ENCODE data around the gene NTN4.

Gene NTN4

DNA sequence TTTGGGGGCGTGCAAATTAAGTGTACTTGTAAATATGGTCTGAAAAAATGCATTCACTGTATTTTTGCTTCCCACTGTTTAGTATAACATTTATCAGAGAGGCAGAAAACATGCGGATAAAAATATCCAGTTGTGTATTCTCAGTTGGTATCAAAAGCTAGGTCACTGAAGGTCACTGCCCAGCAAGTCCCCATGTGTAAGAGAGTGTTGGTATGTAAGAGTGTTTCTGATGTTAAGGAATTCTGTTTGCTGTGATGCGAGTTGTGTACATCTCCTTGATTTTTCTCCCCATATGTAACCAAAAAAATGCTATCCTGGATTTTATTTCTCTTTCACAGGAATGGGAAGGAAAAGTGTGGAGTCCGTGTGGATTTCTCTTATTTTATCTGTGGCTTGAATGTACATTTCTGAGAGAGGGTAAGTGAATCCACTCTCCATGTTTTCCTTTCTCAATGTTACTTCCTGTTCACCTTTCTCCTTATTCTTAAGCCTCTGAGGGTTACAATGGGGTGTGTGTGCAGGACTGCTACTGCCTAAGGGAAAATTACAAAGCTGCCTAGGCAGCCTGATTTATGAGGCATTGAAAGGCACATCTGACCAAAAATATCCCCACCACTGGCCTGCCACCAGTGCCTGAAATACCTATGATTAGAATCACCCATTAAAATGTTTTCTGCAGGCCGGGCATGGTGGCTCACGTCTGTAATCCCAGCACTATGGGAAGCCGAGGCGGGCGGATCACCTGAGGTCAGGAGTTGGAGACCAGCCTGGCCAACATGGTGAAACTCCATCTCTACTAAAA lies 141.4 kb downstream of the NTN4 start:
- TF ChIP-seq SIN3A (IDR thresholded peaks at IDR 0.05; ENCODE audit: borderline replicate concordance, insufficient read depth, low read length) (no peak), FOXP2 (optimal IDR thresholded peaks at IDR 0.05; ENCODE audit: borderline replicate concordance, extremely low read depth, extremely low read length, insufficient read depth) (no peak), POLR2AphosphoS5 (IDR thresholded peaks at IDR 0.05; ENCODE audit: low read depth, low read length) (no peak), TAF1 (IDR thresholded peaks at IDR 0.05; ENCODE audit: borderline replicate concordance, insufficient read depth, low read length) (no peak)
- TF ChIP-seq, protein P1, sequence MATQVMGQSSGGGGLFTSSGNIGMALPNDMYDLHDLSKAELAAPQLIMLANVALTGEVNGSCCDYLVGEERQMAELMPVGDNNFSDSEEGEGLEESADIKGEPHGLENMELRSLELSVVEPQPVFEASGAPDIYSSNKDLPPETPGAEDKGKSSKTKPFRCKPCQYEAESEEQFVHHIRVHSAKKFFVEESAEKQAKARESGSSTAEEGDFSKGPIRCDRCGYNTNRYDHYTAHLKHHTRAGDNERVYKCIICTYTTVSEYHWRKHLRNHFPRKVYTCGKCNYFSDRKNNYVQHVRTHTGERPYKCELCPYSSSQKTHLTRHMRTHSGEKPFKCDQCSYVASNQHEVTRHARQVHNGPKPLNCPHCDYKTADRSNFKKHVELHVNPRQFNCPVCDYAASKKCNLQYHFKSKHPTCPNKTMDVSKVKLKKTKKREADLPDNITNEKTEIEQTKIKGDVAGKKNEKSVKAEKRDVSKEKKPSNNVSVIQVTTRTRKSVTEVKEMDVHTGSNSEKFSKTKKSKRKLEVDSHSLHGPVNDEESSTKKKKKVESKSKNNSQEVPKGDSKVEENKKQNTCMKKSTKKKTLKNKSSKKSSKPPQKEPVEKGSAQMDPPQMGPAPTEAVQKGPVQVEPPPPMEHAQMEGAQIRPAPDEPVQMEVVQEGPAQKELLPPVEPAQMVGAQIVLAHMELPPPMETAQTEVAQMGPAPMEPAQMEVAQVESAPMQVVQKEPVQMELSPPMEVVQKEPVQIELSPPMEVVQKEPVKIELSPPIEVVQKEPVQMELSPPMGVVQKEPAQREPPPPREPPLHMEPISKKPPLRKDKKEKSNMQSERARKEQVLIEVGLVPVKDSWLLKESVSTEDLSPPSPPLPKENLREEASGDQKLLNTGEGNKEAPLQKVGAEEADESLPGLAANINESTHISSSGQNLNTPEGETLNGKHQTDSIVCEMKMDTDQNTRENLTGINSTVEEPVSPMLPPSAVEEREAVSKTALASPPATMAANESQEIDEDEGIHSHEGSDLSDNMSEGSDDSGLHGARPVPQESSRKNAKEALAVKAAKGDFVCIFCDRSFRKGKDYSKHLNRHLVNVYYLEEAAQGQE (IDR thresholded peaks at IDR 0.05; ENCODE audit: insufficient read depth in 1 of 2, low read depth in 2 of 2, low read length in 2 of 2), result no peak

- TF ChIP-seq SIN3A (IDR thresholded peaks at IDR 0.05; ENCODE audit: borderline replicate concordance, insufficient read depth, low read length), result no peak
- TF ChIP-seq POLR2AphosphoS5 (IDR thresholded peaks at IDR 0.05; ENCODE audit: low read depth, low read length), result no peak
- TF ChIP-seq, protein P1 (IDR thresholded peaks at IDR 0.05; ENCODE audit: insufficient read depth in 1 of 2, low read depth in 2 of 2, low read length in 2 of 2), result no peak
- TF ChIP-seq TAF1 (IDR thresholded peaks at IDR 0.05; ENCODE audit: borderline replicate concordance, insufficient read depth, low read length), result no peak
Measured at GRCh38 chr12:95646781-95647190, 143.8 kb downstream of the NTN4 start.

DNA sequence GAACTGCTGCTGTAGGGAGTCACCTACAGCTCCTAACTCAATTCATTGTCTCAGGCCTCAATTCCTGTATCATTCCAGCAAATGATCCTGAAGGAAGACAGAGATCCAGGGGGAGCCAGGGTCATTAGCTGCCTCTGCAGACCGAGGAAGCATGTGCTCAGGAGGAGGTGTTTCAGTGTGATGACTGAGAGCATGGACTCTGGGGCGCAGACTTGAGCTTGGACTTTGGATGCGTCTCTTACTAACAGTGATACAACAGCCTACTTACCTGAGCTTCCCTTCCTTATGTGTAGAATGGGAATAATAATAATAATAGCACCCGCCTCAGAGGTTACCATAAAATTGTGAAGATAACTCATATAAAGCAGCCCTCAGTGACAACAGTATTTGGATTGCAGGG lies 147.3 kb downstream of the NTN4 start:
- no peak for TF ChIP-seq FOXP2 (optimal IDR thresholded peaks at IDR 0.05; ENCODE audit: borderline replicate concordance, extremely low read depth, extremely low read length, insufficient read depth)
- TF ChIP-seq, protein P1 (IDR thresholded peaks at IDR 0.05; ENCODE audit: insufficient read depth in 1 of 2, low read depth in 2 of 2, low read length in 2 of 2), result no peak

DNA sequence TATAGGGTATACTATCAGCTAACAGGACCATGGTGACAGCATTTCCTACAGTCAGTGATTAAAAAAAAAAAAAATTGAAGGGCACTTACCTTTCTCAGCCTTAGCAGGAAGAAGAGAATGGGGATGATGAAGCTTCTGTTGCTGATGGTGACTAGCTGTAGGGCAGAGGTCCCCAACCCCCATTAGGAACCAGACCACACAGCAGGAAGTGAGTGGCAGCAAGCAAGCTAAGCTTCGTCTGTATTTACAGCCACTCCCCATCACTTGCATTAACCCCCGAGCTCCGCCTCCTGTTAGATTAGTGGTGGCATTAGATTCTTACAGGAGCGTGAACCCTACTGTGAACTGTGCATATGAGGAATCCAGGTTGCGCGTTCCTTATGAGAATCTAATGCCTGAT lies 148.0 kb downstream of the NTN4 start:
- no peak for TF ChIP-seq FOXP2 (optimal IDR thresholded peaks at IDR 0.05; ENCODE audit: borderline replicate concordance, extremely low read depth, extremely low read length, insufficient read depth)
- TF ChIP-seq, protein P1 (IDR thresholded peaks at IDR 0.05; ENCODE audit: insufficient read depth in 1 of 2, low read depth in 2 of 2, low read length in 2 of 2), result no peak
- no peak for TF ChIP-seq POLR2AphosphoS5 (IDR thresholded peaks at IDR 0.05; ENCODE audit: low read depth, low read length)
- no peak for TF ChIP-seq TAF1 (IDR thresholded peaks at IDR 0.05; ENCODE audit: borderline replicate concordance, insufficient read depth, low read length)
- no peak for TF ChIP-seq SIN3A (IDR thresholded peaks at IDR 0.05; ENCODE audit: borderline replicate concordance, insufficient read depth, low read length)

Measured in PFSK-1 (cell line).